Glutamatergic neuron (in vitro differentiated cells): Measurements from ENCODE around the gene BOD1L1. TPM values are rescaled to one million over a fixed set of nuclear protein-coding genes. Genes with fewer than 3 reads are reported as not detected.

Source experiments
- DNase-seq: peaks from one replicate; pipeline ENCODE4 v3.0.0; 2022
- H3K27ac Mint-ChIP-seq: one replicate; pipeline ENCODE4 v1.8.0; 2020; ENCODE audit warnings: mild to moderate bottlenecking, mixed read lengths, inconsistent platforms; ENCODE audit not compliant: unreplicated experiment
- H3K27me3 Mint-ChIP-seq: one replicate; pipeline ENCODE4 v1.8.0; 2020; ENCODE audit warnings: mild to moderate bottlenecking, moderate library complexity, mixed read lengths, inconsistent platforms; ENCODE audit not compliant: unreplicated experiment
- H3K36me3 Mint-ChIP-seq: one replicate; pipeline ENCODE4 v1.8.0; 2020; ENCODE audit warnings: mild to moderate bottlenecking, mixed read lengths, inconsistent platforms; ENCODE audit not compliant: unreplicated experiment
- H3K4me1 Mint-ChIP-seq: one replicate; pipeline ENCODE4 v1.8.0; 2020; ENCODE audit warnings: mild to moderate bottlenecking, low read depth, mixed read lengths, inconsistent platforms; ENCODE audit not compliant: unreplicated experiment
- H3K4me3 Mint-ChIP-seq: one replicate; pipeline ENCODE4 v1.8.0; 2020; ENCODE audit warnings: mild to moderate bottlenecking, mixed read lengths, inconsistent platforms; ENCODE audit not compliant: unreplicated experiment
- H3K9me3 Mint-ChIP-seq: one replicate; pipeline ENCODE4 v1.8.0; 2020; ENCODE audit warnings: mild to moderate bottlenecking, moderate library complexity, mixed read lengths, inconsistent platforms; ENCODE audit not compliant: unreplicated experiment
- CTCF ChIP-seq: fragments of 200-600 bp; sonication (generic); IDR thresholded peaks from one replicate; pipeline ENCODE4 v1.5.0; 2021; ENCODE audit not compliant: partially characterized antibody, unreplicated experiment
- microRNA-seq: library from miRNA; unstranded; fragments of <30 nt; microRNA quantifications from one replicate; pipeline ENCODE4, GENCODE V29; 2020; ENCODE audit not compliant: unreplicated experiment
- total RNA-seq: library from RNA; stranded (reverse); fragmentation: NEBNext Ultra II Directional; extraction: Animal tissue kit (Norgen Biotek cat#: 25700); gene quantifications from one replicate; pipeline ENCODE4 v1.2.1, GENCODE V29; 2021; ENCODE audit not compliant: unreplicated experiment

BOD1L1 gene
- total RNA-seq, 1 donor from 2014 or later: 57.3 TPM

GRCh38 chr4:13523591-13524503 is 103.7 kb downstream of the BOD1L1 start:
- H3K27ac Mint-ChIP-seq: no peak overlapping the region
- H3K36me3 Mint-ChIP-seq: peaks cover 8% of the 10 kb centered on the region
- no peaks in the 10 kb centered on the region for H3K4me1 Mint-ChIP-seq
- H3K9me3 Mint-ChIP-seq: peaks cover 9% of the 10 kb centered on the region
- no peak overlapping the region for H3K4me3 Mint-ChIP-seq
- DNase-seq: no peak
- H3K27me3 Mint-ChIP-seq: peaks cover 46% of the 10 kb centered on the region
- no peak for TF ChIP-seq CTCF

- DNase-seq: no peak
- Mint-ChIP-seq H3K9me3 (peaks cover 6% of the 10 kb centered on the region), H3K4me1 (no peaks in the 10 kb centered on the region)
These were observed 104.4 kb downstream of the BOD1L1 start for GRCh38 chr4:13523105-13523477.

GRCh38 chr4:13522282-13523104 is 105.0 kb downstream of the BOD1L1 start:
- peak overlapping the region; percentile 38 for H3K4me3 Mint-ChIP-seq
- peaks cover 40% of the 10 kb centered on the region for H3K27me3 Mint-ChIP-seq
- H3K36me3 Mint-ChIP-seq: peaks cover 8% of the 10 kb centered on the region
- peak; percentile 37 for DNase-seq
- no peak for TF ChIP-seq CTCF
- H3K27ac Mint-ChIP-seq: no peak overlapping the region
- H3K9me3 Mint-ChIP-seq: peaks cover 6% of the 10 kb centered on the region
- H3K4me1 Mint-ChIP-seq: no peaks in the 10 kb centered on the region

More at GRCh38 chr4:13523105-13523477, 104.4 kb downstream of the BOD1L1 start:
- H3K27ac Mint-ChIP-seq: no peak overlapping the region
- no peak for TF ChIP-seq CTCF
- H3K36me3 Mint-ChIP-seq: peaks cover 8% of the 10 kb centered on the region
- peaks cover 40% of the 10 kb centered on the region for H3K27me3 Mint-ChIP-seq
- H3K4me3 Mint-ChIP-seq: peak overlapping the region; percentile 10

- Mint-ChIP-seq H3K36me3 (peaks cover 8% of the 10 kb centered on the region), H3K27me3 (peaks cover 33% of the 10 kb centered on the region), H3K4me1 (no peaks in the 10 kb centered on the region), H3K27ac (no peak overlapping the region), H3K4me3 (no peak overlapping the region), H3K9me3 (peaks cover 6% of the 10 kb centered on the region)
- TF ChIP-seq CTCF: no peak
- no peak for DNase-seq
These were observed 106.5 kb downstream of the BOD1L1 start for GRCh38 chr4:13521047-13521446.

Small RNAs within 50 kb of the gene (microRNA-seq; reads per million reads assigned to microRNA genes)
- gene MIR5091: 1.1 reads per million

Other genes with a start within 250 kb of the BOD1L1 start
- 12.7 TPM for gene RAB28, start 143.4 kb downstream of the BOD1L1 start, total RNA-seq
- 0.25 TPM for gene NKX3-2, start 83.2 kb downstream of the BOD1L1 start, total RNA-seq